ENCODE measurements around the gene ABHD12. TPM values are rescaled to one million over a fixed set of nuclear protein-coding genes. Genes with fewer than 3 reads are reported as not detected.

Gene ABHD12
- 36.0 and 39.6 TPM in 2 replicates for total RNA-seq
- polyA plus RNA-seq = 18.4 and 19.2 TPM in 2 replicates
- polyA plus RNA-seq (2011; cell fraction: cytosol; rRNA removed) = 16.2 and 18.2 TPM in 2 replicates
- polyA plus RNA-seq (2011; cell fraction: nucleus; rRNA removed) = 17.3 and 19.1 TPM in 2 replicates
- polyA plus RNA-seq (2012) = 39.0 and 46.9 TPM in 2 replicates
- polyA minus RNA-seq = 23.3 and 42.7 TPM in 2 replicates
- 11.3 TPM for polyA minus RNA-seq (2011; cell fraction: cytosol; rRNA and poly(A)+ RNA removed)
- 13.6 and 13.9 TPM in 2 replicates for polyA minus RNA-seq (2011; cell fraction: nucleus; rRNA and poly(A)+ RNA removed)
- percentile 63 among the genes with signal in this experiment for Bru-seq, nascent RNA
- percentile 61 among the genes with signal in this experiment for BruChase-seq, experiment 1, labeled RNA remaining after a 6-hour chase
- BruChase-seq, experiment 2, labeled RNA remaining after a 2-hour chase = percentile 61 among the genes with signal in this experiment
- long read RNA-seq, transcript ABHD12-202 (13 exons, 1,725 nt) = minor isoform, 16 of 227 reads
- long read RNA-seq, transcript ABHD12-201 (13 exons, 2,117 nt) = major isoform, 155 of 227 reads
- long read RNA-seq, partial matches to known transcripts = 17 of 227 reads
- long read RNA-seq, other reads (novel, unspliced or antisense) = 39 of 227 reads

- H3K9ac ChIP-seq (replicated peaks; ENCODE audit: extremely low read depth, insufficient read depth, low read length) = peak within 1 kb of the TSS; percentile 91
- peak within 1 kb of the TSS; percentile 79 to 81 (median 80) for H3K4me3 ChIP-seq (replicated peaks in 1 of 3; ENCODE audit: insufficient read depth in 1 of 3, low read depth in 1 of 3, low read length in 3 of 3)
- ChIA-PET POLR2A (interaction anchor here (0.7 to 1.3 kb wide), 5 partner anchors 8 to 310 kb away, joined by 3 to 6 read pairs (median 5); partner anchors contain the start of gene GINS1), CTCF (interaction anchor here (0.6 to 1.7 kb wide), 10 partner anchors 9 to 1692 kb away, joined by 3 to 17 read pairs (median 4); no protein-coding TSS in a partner anchor)
- BruUV-seq (replicated peaks) = TSS peak; percentile 93
- peaks cover 0 to 1% of the 10 kb centered on the region in 2 experiments for H3K27me3 ChIP-seq (ENCODE audit: control insufficient read depth in 2 of 2, insufficient read depth in 2 of 2, low read length in 2 of 2)
- H3K9me3 ChIP-seq (replicated peaks; ENCODE audit: control insufficient read depth, insufficient read depth, low read length) = no peaks in the 10 kb centered on the region
- DNase-seq (ENCODE audit: low read depth, low spot score) = peak; percentile 96
- H3K4me2 ChIP-seq (ENCODE audit: insufficient read depth, low read length) = peak within 1 kb of the TSS; percentile 98
- H2AFZ ChIP-seq (ENCODE audit: low read depth, low read length) = peak within 1 kb of the TSS; percentile 85
- no peaks in the 10 kb centered on the region for H4K20me1 ChIP-seq (replicated peaks; ENCODE audit: control insufficient read depth, extremely low read depth, insufficient read depth, low read length)
- intact Hi-C loops (cut with micrococcal nuclease) (loop anchor here (1.0 to 10.0 kb wide), 9 partner anchors 16 to 398 kb away; partner anchors contain the start of genes ACSS1, APMAP, ENTPD6 and GINS1), dilution Hi-C loops (cut with MboI; ENCODE audit: extremely low pct_ligation_motif_present, low sequenced_read_pairs) (no loop called here)
- peaks cover 9% of the 10 kb centered on the region for H3K4me1 ChIP-seq (ENCODE audit: control insufficient read depth, extremely low read depth, insufficient read depth, low read length)
- FAIRE-seq = peak; percentile 90
- peaks cover 23% of the 10 kb centered on the region for H3K79me2 ChIP-seq (ENCODE audit: control insufficient read depth, insufficient read depth, low read length)
- TF ChIP-seq POLR2A (IDR thresholded peaks at IDR 0.05; ENCODE audit: low read depth, low read length) (peak; percentile 93), GATA2 (IDR thresholded peaks at IDR 0.05; ENCODE audit: insufficient read depth, insufficient read length, low read depth, low read length) (no peak), POLR2AphosphoS5 (IDR thresholded peaks at IDR 0.05; ENCODE audit: insufficient read depth, low read depth, low read length) (peak; percentile 79)
- peak within 1 kb of the TSS; percentile 76 for H3K27ac ChIP-seq (ENCODE audit: insufficient read depth, low read depth, low read length)
- H3K9me1 ChIP-seq (replicated peaks; ENCODE audit: control insufficient read depth, extremely low read depth, insufficient read depth, low read length) = no peaks in the 10 kb centered on the region
- H3K36me3 ChIP-seq (ENCODE audit: control insufficient read depth in 2 of 2, extremely low read depth in 1 of 2, insufficient read depth in 2 of 2, low read length in 2 of 2) = peaks cover 0 to 2% of the 10 kb centered on the region in 2 experiments
Measured at GRCh38 chr20:25390538-25391528, at the start of gene ABHD12. TSS of gene ABHD12 (minus strand) at chr20:25390835. CDS start at chr20:25390703, 132 bp downstream.
